CD4-positive, CD25-positive, alpha-beta regulatory T cell (primary cell): ENCODE results near the gene ABCE1. TPM values are rescaled to one million over a fixed set of nuclear protein-coding genes. Genes with fewer than 3 reads are reported as not detected.

Experiments
- ATAC-seq, 2 donors: fragments of 150-1000 bp; cut with Tn5 transposase; one replicate each; pipeline ENCODE4 v1.10.0; 2021; ENCODE audit warnings: low read depth in 2 of 2, moderate number of reproducible peaks in 2 of 2, moderate library complexity in 1 of 2
- DNase-seq, 3 donors: peaks; one replicate each; pipeline versions ENCODE4 v3.0.0 to v3.0.0-alpha.2; 2012 to 2022; ENCODE audit warnings: mixed read lengths in 1 of 3
- H3K27ac ChIP-seq: one replicate; pipeline ENCODE4 v1.7.0; 2013; ENCODE audit warnings: mild to moderate bottlenecking, low read length; ENCODE audit not compliant: insufficient read depth, poor library complexity, severe bottlenecking
- H3K27me3 ChIP-seq: one replicate; pipeline ENCODE4 v1.7.0; 2013; ENCODE audit warnings: low read length; ENCODE audit not compliant: control insufficient read depth, insufficient read depth
- H3K36me3 ChIP-seq: one replicate; pipeline ENCODE4 v1.7.0; 2013; ENCODE audit warnings: mild to moderate bottlenecking, low read length, moderate library complexity; ENCODE audit not compliant: control insufficient read depth, insufficient read depth
- H3K4me1 ChIP-seq: 2 replicates; pipeline ENCODE4 v1.7.0; 2013; ENCODE audit warnings: mild to moderate bottlenecking, low read length; ENCODE audit not compliant: insufficient read depth, control insufficient read depth, poor library complexity, severe bottlenecking
- H3K4me3 ChIP-seq: one replicate; pipeline ENCODE4 v1.7.0; 2013; ENCODE audit warnings: low read depth, mild to moderate bottlenecking, low read length, moderate library complexity
- H3K9me3 ChIP-seq, 2 experiments: 1 replicate in 1 of 2; 2 replicates in 1 of 2; pipeline ENCODE4 v1.7.0; 2013; ENCODE audit warnings: low read length in 2 of 2, mild to moderate bottlenecking in 1 of 2, moderate library complexity in 1 of 2; ENCODE audit not compliant: control insufficient read depth in 2 of 2
- H3K27ac Mint-ChIP-seq, 3 donors: one replicate each; pipeline ENCODE4 v1.8.0; 2020 to 2022; ENCODE audit warnings: mild to moderate bottlenecking in 3 of 3, mixed read lengths in 3 of 3, moderate library complexity in 2 of 3
- H3K27me3 Mint-ChIP-seq: one replicate; pipeline ENCODE4 v1.8.0; 2022; ENCODE audit warnings: mild to moderate bottlenecking, mixed read lengths
- H3K36me3 Mint-ChIP-seq: one replicate; pipeline ENCODE4 v1.8.0; 2020; ENCODE audit warnings: mixed read lengths
- H3K4me1 Mint-ChIP-seq, 4 donors: one replicate each; pipeline ENCODE4 v1.8.0; 2020 to 2022; ENCODE audit warnings: mixed read lengths in 4 of 4, mild to moderate bottlenecking in 1 of 4
- H3K4me3 Mint-ChIP-seq, 4 donors: one replicate each; pipeline ENCODE4 v1.8.0; 2020 to 2022; ENCODE audit warnings: mild to moderate bottlenecking in 4 of 4, mixed read lengths in 4 of 4, moderate library complexity in 3 of 4
- H3K9me3 Mint-ChIP-seq, 7 donors: one replicate each; pipeline ENCODE4 v1.8.0; 2020 to 2022; ENCODE audit warnings: mixed read lengths in 7 of 7, mild to moderate bottlenecking in 3 of 7, moderate library complexity in 2 of 7
- polyA plus RNA-seq, 4 donors: library from polyadenylated mRNA; unstranded; fragments of 300-500 nt; fragmentation: Illumina TruSeq; gene quantifications; one replicate each; pipeline ENCODE4 v1.2.3, GENCODE V29; 2021
- total RNA-seq: library from RNA; stranded (reverse); gene quantifications from one replicate; pipeline ENCODE4 v1.2.3, GENCODE V29; 2022

The ABCE1 gene
- total and polyA plus RNA-seq, 5 donors from 2014 or later, result 41.4 to 71.8 (median 62.9) TPM

GRCh38 chr4:145066063-145066501 is 32.0 kb upstream of the ABCE1 start:
- Histone ChIP-seq H3K27ac (no peak overlapping the region), H3K36me3 (no peaks in the 10 kb centered on the region), H3K4me1 (no peaks in the 10 kb centered on the region), H3K4me3 (no peak overlapping the region), H3K27me3 (no peaks in the 10 kb centered on the region), H3K9me3 (no peaks in the 10 kb centered on the region)
- ATAC-seq, result no peak
- no peaks in the 10 kb centered on the region for H3K9me3 Mint-ChIP-seq
- peaks cover 19 to 29% (median 22%) of the 10 kb centered on the region in 4 donors for H3K4me1 Mint-ChIP-seq
- no peak for DNase-seq
- no peak overlapping the region for H3K4me3 Mint-ChIP-seq
- peak overlapping the region in 2 of 3 donors; percentile 71 to 86 for H3K27ac Mint-ChIP-seq
- H3K27me3 Mint-ChIP-seq, result no peaks in the 10 kb centered on the region
- peaks cover 3% of the 10 kb centered on the region for H3K36me3 Mint-ChIP-seq

DNA sequence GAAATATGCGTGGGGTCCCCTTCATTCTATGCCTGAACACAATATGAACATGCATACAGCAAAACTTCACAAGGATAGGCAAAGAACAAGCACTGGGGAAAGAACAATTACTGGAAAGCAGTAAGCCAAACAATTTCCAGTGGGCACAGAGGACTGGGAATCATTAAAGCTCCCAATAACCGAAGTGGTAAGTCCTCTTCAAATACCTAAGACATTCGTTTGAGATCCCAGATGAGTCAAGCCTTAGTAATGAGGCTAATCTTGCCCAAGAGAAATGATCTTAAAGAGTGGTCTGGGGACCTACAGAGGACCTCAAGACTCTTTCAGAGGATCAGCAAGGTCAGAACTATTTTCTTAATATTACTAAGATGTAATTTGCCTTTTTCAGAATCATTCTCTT is 28.8 kb upstream of the ABCE1 start:
- Histone ChIP-seq H3K4me1 (no peaks in the 10 kb centered on the region), H3K4me3 (no peak overlapping the region), H3K27me3 (no peaks in the 10 kb centered on the region), H3K36me3 (no peaks in the 10 kb centered on the region), H3K9me3 (no peaks in the 10 kb centered on the region), H3K27ac (no peak overlapping the region)
- no peak for ATAC-seq
- H3K27me3 Mint-ChIP-seq, result no peaks in the 10 kb centered on the region
- H3K4me1 Mint-ChIP-seq, result peaks cover 15 to 29% (median 18%) of the 10 kb centered on the region in 4 donors
- H3K9me3 Mint-ChIP-seq, result no peaks in the 10 kb centered on the region
- H3K27ac Mint-ChIP-seq, result peak overlapping the region in 1 of 3 donors; percentile 76
- DNase-seq, result no peak
- H3K36me3 Mint-ChIP-seq, result peaks cover 3% of the 10 kb centered on the region
- H3K4me3 Mint-ChIP-seq, result no peak overlapping the region

GRCh38 chr4:145071560-145071959 is 26.6 kb upstream of the ABCE1 start:
- Mint-ChIP-seq H3K9me3 (no peaks in the 10 kb centered on the region), H3K4me3 (no peak overlapping the region), H3K36me3 (peaks cover 9% of the 10 kb centered on the region), H3K27me3 (no peaks in the 10 kb centered on the region), H3K27ac (no peak overlapping the region), H3K4me1 (peaks cover 9 to 29% (median 16%) of the 10 kb centered on the region in 4 donors)
- H3K27me3 ChIP-seq, result no peaks in the 10 kb centered on the region
- H3K4me3 ChIP-seq, result no peak overlapping the region
- H3K9me3 ChIP-seq, result no peaks in the 10 kb centered on the region
- DNase-seq (no peak), ATAC-seq (no peak)
- no peaks in the 10 kb centered on the region for H3K4me1 ChIP-seq
- no peak overlapping the region for H3K27ac ChIP-seq
- H3K36me3 ChIP-seq, result peaks cover 7% of the 10 kb centered on the region

- no peak overlapping the region for H3K4me3 Mint-ChIP-seq
- no peak overlapping the region for H3K27ac ChIP-seq
- no peaks in the 10 kb centered on the region for H3K9me3 ChIP-seq
- H3K4me1 ChIP-seq, result no peaks in the 10 kb centered on the region
- ATAC-seq, result no peak
- H3K27ac Mint-ChIP-seq, result no peak overlapping the region
- peaks cover 0 to 1% (median 0%) of the 10 kb centered on the region in 7 donors for H3K9me3 Mint-ChIP-seq
- H3K4me1 Mint-ChIP-seq, result peaks cover 9 to 37% (median 21%) of the 10 kb centered on the region in 4 donors
- H3K27me3 Mint-ChIP-seq, result no peaks in the 10 kb centered on the region
- peaks cover 37% of the 10 kb centered on the region for H3K36me3 Mint-ChIP-seq
- H3K27me3 ChIP-seq, result no peaks in the 10 kb centered on the region
- no peak overlapping the region for H3K4me3 ChIP-seq
- no peak for DNase-seq
- peaks cover 17% of the 10 kb centered on the region for H3K36me3 ChIP-seq
These were observed 22.2 kb upstream of the ABCE1 start for GRCh38 chr4:145075742-145076468.

GRCh38 chr4:145076469-145076855 is 21.6 kb upstream of the ABCE1 start:
- Histone ChIP-seq H3K9me3 (no peaks in the 10 kb centered on the region), H3K36me3 (peaks cover 19% of the 10 kb centered on the region), H3K4me1 (no peaks in the 10 kb centered on the region), H3K27me3 (no peaks in the 10 kb centered on the region), H3K27ac (no peak overlapping the region), H3K4me3 (no peak overlapping the region)
- ATAC-seq, result no peak
- Mint-ChIP-seq H3K36me3 (peaks cover 37% of the 10 kb centered on the region), H3K4me3 (no peak overlapping the region), H3K9me3 (peaks cover 0 to 1% (median 0%) of the 10 kb centered on the region in 7 donors), H3K4me1 (peaks cover 8 to 37% (median 21%) of the 10 kb centered on the region in 4 donors), H3K27me3 (no peaks in the 10 kb centered on the region), H3K27ac (peak overlapping the region in 1 of 3 donors; percentile 42)
- DNase-seq, result no peak

DNA sequence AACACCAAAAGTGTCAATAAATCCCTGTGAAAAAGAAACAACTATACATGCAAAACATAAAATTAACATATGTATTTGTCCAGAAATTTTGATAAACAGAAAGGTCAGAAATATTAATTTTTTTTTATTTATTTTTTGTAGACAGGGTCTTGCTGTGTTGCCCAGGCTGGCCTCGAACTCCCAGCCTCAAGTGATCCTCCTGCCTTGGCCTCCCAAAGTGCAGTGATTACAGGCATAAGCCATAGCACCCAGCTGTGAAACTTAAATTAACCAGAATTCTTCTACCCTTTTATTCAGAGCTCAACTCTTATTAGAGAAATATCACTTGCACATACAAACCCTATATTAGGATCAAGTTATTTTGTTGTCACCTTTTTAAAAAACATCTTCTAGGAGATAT is 16.4 kb upstream of the ABCE1 start:
- Histone ChIP-seq H3K4me3 (no peak overlapping the region), H3K9me3 (no peaks in the 10 kb centered on the region), H3K27ac (no peak overlapping the region), H3K36me3 (peaks cover 25% of the 10 kb centered on the region), H3K4me1 (no peaks in the 10 kb centered on the region), H3K27me3 (no peaks in the 10 kb centered on the region)
- Mint-ChIP-seq H3K4me3 (no peak overlapping the region), H3K4me1 (peaks cover 16 to 38% (median 18%) of the 10 kb centered on the region in 4 donors), H3K27ac (no peak overlapping the region), H3K9me3 (peaks cover 0 to 1% (median 0%) of the 10 kb centered on the region in 7 donors), H3K27me3 (no peaks in the 10 kb centered on the region), H3K36me3 (peaks cover 37% of the 10 kb centered on the region)
- ATAC-seq (no peak), DNase-seq (no peak)

- no peak overlapping the region for H3K27ac Mint-ChIP-seq
- ATAC-seq, result no peak
These were observed 14.1 kb upstream of the ABCE1 start for GRCh38 chr4:145083891-145084605.

More at GRCh38 chr4:145083891-145084605, 14.1 kb upstream of the ABCE1 start:
- Mint-ChIP-seq H3K27me3 (no peaks in the 10 kb centered on the region), H3K4me1 (peaks cover 18 to 38% (median 27%) of the 10 kb centered on the region in 4 donors), H3K4me3 (no peak overlapping the region), H3K36me3 (peaks cover 32% of the 10 kb centered on the region), H3K9me3 (peaks cover 0 to 1% (median 0%) of the 10 kb centered on the region in 7 donors)
- no peak overlapping the region for H3K4me3 ChIP-seq
- H3K4me1 ChIP-seq, result no peaks in the 10 kb centered on the region
- DNase-seq, result no peak
- H3K27ac ChIP-seq, result no peak overlapping the region
- H3K9me3 ChIP-seq, result no peaks in the 10 kb centered on the region
- H3K27me3 ChIP-seq, result no peaks in the 10 kb centered on the region
- H3K36me3 ChIP-seq, result peaks cover 36% of the 10 kb centered on the region
